Caco-2 (cell line): ENCODE results near the gene MPZL3. TPM values are rescaled to one million over a fixed set of nuclear protein-coding genes. Genes with fewer than 3 reads are reported as not detected.

ENCODE experiments used
- BruUV-seq: library from RNA; stranded (reverse); fragments of 400-500 nt; replicated peaks from 2 replicates; lab custom pipeline; 2021; lab: Mats Ljungman, UMichigan
- CTCF ChIA-PET: fragments of 300-600 bp; sonication (Branson Sonifier 250); formaldehyde crosslinking; loops from one replicate; lab custom pipeline; 2022; ENCODE audit warnings: antibody characterized with exemption; lab: Charles Lee
- POLR2A ChIA-PET: fragments of 300-600 bp; sonication (Branson Sonifier 250); formaldehyde crosslinking; loops from one replicate; lab custom pipeline; 2022; ENCODE audit warnings: antibody characterized with exemption; lab: Charles Lee
- DNase-seq, 2 experiments: peaks; one replicate each; pipeline versions ENCODE4 v3.0.0 to v3.0.0-alpha.2; 2020 to 2022
- H3K27me3 ChIP-seq: replicated peaks from 2 replicates; pipeline ENCODE4 v1.6.0; 2011; ENCODE audit warnings: low read length; ENCODE audit not compliant: control insufficient read depth, insufficient read depth
- H3K36me3 ChIP-seq: 2 replicates; pipeline ENCODE4 v1.5.1; 2011; ENCODE audit warnings: low read length; ENCODE audit not compliant: control insufficient read depth, insufficient read depth
- H3K4me1 ChIP-seq: fragments of 250-450 bp; sonication (Bioruptor Pico); 2 replicates; pipeline ENCODE4 v1.5.1; 2020; ENCODE audit warnings: mild to moderate bottlenecking
- H3K4me3 ChIP-seq: 2 replicates; pipeline ENCODE4 v1.5.1; 2011; ENCODE audit warnings: low read depth, mild to moderate bottlenecking, control low read depth, low read length
- H3K9me3 ChIP-seq: fragments of 250-450 bp; sonication (Bioruptor Pico); 2 replicates; pipeline ENCODE4 v1.5.1; 2020; ENCODE audit warnings: mild to moderate bottlenecking, moderate library complexity
- H3K27ac Mint-ChIP-seq: one replicate; pipeline ENCODE4 v1.8.0; 2022; ENCODE audit warnings: mixed read lengths; ENCODE audit not compliant: unreplicated experiment
- H3K27me3 Mint-ChIP-seq: one replicate; pipeline ENCODE4 v1.8.0; 2022; ENCODE audit warnings: mixed read lengths; ENCODE audit not compliant: insufficient read depth, unreplicated experiment
- H3K36me3 Mint-ChIP-seq: one replicate; pipeline ENCODE4 v1.8.0; 2022; ENCODE audit warnings: mild to moderate bottlenecking, mixed read lengths; ENCODE audit not compliant: insufficient read depth, unreplicated experiment
- H3K4me1 Mint-ChIP-seq: one replicate; pipeline ENCODE4 v1.8.0; 2022; ENCODE audit warnings: low read depth, mixed read lengths; ENCODE audit not compliant: unreplicated experiment
- H3K4me3 Mint-ChIP-seq: one replicate; pipeline ENCODE4 v1.8.0; 2022; ENCODE audit warnings: mild to moderate bottlenecking, moderate library complexity, mixed read lengths; ENCODE audit not compliant: unreplicated experiment
- H3K9me3 Mint-ChIP-seq: one replicate; pipeline ENCODE4 v1.8.0; 2022; ENCODE audit warnings: mixed read lengths; ENCODE audit not compliant: unreplicated experiment
- CTCF ChIP-seq, 2 experiments: fragments of 200-600 bp in 1 of 2; IDR thresholded peaks; 1 replicate in 1 of 2; 2 replicates in 1 of 2; pipeline versions ENCODE4 v1.5.1 to v1.8.0; 2011 to 2022; ENCODE audit warnings: antibody characterized with exemption in 1 of 2, control low read depth in 1 of 2, inconsistent platforms in 1 of 2, low read depth in 1 of 2, low read length in 1 of 2, mild to moderate bottlenecking in 1 of 2, moderate library complexity in 1 of 2; ENCODE audit not compliant: insufficient read depth in 1 of 2, severe bottlenecking in 1 of 2, unreplicated experiment in 1 of 2
- intact Hi-C: fragments of 100-400 bp; cut with micrococcal nuclease; formaldehyde crosslinking; loops from one replicate; pipeline ENCODE4 v1.10.0; 2022; ENCODE audit not compliant: unreplicated experiment
- total RNA-seq: library from RNA; stranded (reverse); gene quantifications from 2 replicates; pipeline ENCODE4 v1.2.3, GENCODE V29; 2022

Gene MPZL3
- total RNA-seq, 1 experiment from 2014 or later, result 31.8 TPM

GRCh38 chr11:118236170-118236569, 16.0 kb downstream of the MPZL3 start:
- ChIA-PET CTCF (interaction anchor here (0.6 to 1.6 kb wide), 6 partner anchors 20 to 810 kb away, joined by 3 to 12 read pairs (median 4); partner anchors contain the start of gene MPZL2), POLR2A (interaction anchor here (0.6 to 1.8 kb wide), 2 partner anchors 16 to 137 kb away, joined by 4 to 11 read pairs; partner anchors contain the start of gene MPZL3)
- Mint-ChIP-seq H3K4me3 (peak overlapping the region; percentile 51), H3K9me3 (no peaks in the 10 kb centered on the region), H3K36me3 (peaks cover 20% of the 10 kb centered on the region), H3K27ac (peak overlapping the region; percentile 87), H3K4me1 (peaks cover 42% of the 10 kb centered on the region), H3K27me3 (no peaks in the 10 kb centered on the region)
- H3K4me3 ChIP-seq, result no peak overlapping the region
- peaks cover 78% of the 10 kb centered on the region for H3K4me1 ChIP-seq
- no peaks in the 10 kb centered on the region for H3K9me3 ChIP-seq
- H3K27me3 ChIP-seq, result no peaks in the 10 kb centered on the region
- DNase-seq, result no peak
- no peak for TF ChIP-seq CTCF (IDR thresholded peaks at IDR 0.05; ENCODE audit: insufficient read depth in 1 of 2, low read depth in 1 of 2, low read length in 1 of 2, severe bottlenecking in 1 of 2, unreplicated experiment in 1 of 2)
- intact Hi-C loops, result loop anchor here (1.0 kb wide), 3 partner anchors 24 to 38 kb away; no protein-coding TSS in a partner anchor
- peaks cover 7% of the 10 kb centered on the region for H3K36me3 ChIP-seq
- BruUV-seq, result no TSS peak

- ChIA-PET POLR2A (no interaction called here), CTCF (interaction anchor here (0.6 kb wide), 1 partner anchor 18 kb away, joined by 3 read pairs; no protein-coding TSS in a partner anchor)
- H3K27me3 ChIP-seq, result no peaks in the 10 kb centered on the region
- H3K4me3 ChIP-seq, result no peak overlapping the region
- peaks cover 64% of the 10 kb centered on the region for H3K4me1 ChIP-seq
- TF ChIP-seq CTCF (IDR thresholded peaks at IDR 0.05; ENCODE audit: insufficient read depth in 1 of 2, low read depth in 1 of 2, low read length in 1 of 2, severe bottlenecking in 1 of 2, unreplicated experiment in 1 of 2), result no peak
- peaks cover 9% of the 10 kb centered on the region for H3K36me3 ChIP-seq
- Mint-ChIP-seq H3K27ac (peak overlapping the region; percentile 53), H3K4me3 (no peak overlapping the region), H3K4me1 (peaks cover 36% of the 10 kb centered on the region), H3K27me3 (no peaks in the 10 kb centered on the region), H3K9me3 (no peaks in the 10 kb centered on the region), H3K36me3 (peaks cover 20% of the 10 kb centered on the region)
- DNase-seq, result no peak
- H3K9me3 ChIP-seq, result no peaks in the 10 kb centered on the region
- no TSS peak for BruUV-seq
- intact Hi-C loops, result no loop called here
These were observed 17.3 kb downstream of the MPZL3 start for GRCh38 chr11:118234833-118235232.

- peaks cover 35% of the 10 kb centered on the region for H3K4me1 Mint-ChIP-seq
- CTCF ChIA-PET, result interaction anchor here (0.6 kb wide), 1 partner anchor 117 kb away, joined by 3 read pairs; no protein-coding TSS in a partner anchor
- intact Hi-C loops, result no loop called here
- Histone ChIP-seq H3K36me3 (peaks cover 9% of the 10 kb centered on the region), H3K27me3 (no peaks in the 10 kb centered on the region), H3K4me1 (peaks cover 54% of the 10 kb centered on the region), H3K9me3 (no peaks in the 10 kb centered on the region), H3K4me3 (no peak overlapping the region)
- peaks cover 25% of the 10 kb centered on the region for H3K36me3 Mint-ChIP-seq
- POLR2A ChIA-PET, result interaction anchor here (0.7 kb wide), 1 partner anchor 18 kb away, joined by 3 read pairs; no protein-coding TSS in a partner anchor
- no peak for DNase-seq
- no peaks in the 10 kb centered on the region for H3K27me3 Mint-ChIP-seq
- peak overlapping the region; percentile 38 for H3K27ac Mint-ChIP-seq
- no TSS peak for BruUV-seq
- TF ChIP-seq CTCF (IDR thresholded peaks at IDR 0.05; ENCODE audit: insufficient read depth in 1 of 2, low read depth in 1 of 2, low read length in 1 of 2, severe bottlenecking in 1 of 2, unreplicated experiment in 1 of 2), result no peak
- H3K9me3 Mint-ChIP-seq, result no peaks in the 10 kb centered on the region
- H3K4me3 Mint-ChIP-seq, result no peak overlapping the region
These were observed 18.3 kb downstream of the MPZL3 start for GRCh38 chr11:118233850-118234249.
